Hematopoietic multipotent progenitor cell treated with erythropoietin and hydrocortisone succinate and interleukin-3 and kit ligand, for 4 days (in vitro differentiated cells): Measurements from ENCODE around the gene TRIM56.
A peak's percentile ranks its signal among the peaks of the same experiment; 100 is the strongest.
"Not testable (repeated sequence)": the region's sequence is repeated elsewhere in the genome, so short reads cannot be mapped to it uniquely, and the experiment has no call there.

Experiments used
- DNase-seq: peaks from one replicate; pipeline ENCODE4 v3.0.0-alpha.2; 2015

TRIM56 gene

DNA sequence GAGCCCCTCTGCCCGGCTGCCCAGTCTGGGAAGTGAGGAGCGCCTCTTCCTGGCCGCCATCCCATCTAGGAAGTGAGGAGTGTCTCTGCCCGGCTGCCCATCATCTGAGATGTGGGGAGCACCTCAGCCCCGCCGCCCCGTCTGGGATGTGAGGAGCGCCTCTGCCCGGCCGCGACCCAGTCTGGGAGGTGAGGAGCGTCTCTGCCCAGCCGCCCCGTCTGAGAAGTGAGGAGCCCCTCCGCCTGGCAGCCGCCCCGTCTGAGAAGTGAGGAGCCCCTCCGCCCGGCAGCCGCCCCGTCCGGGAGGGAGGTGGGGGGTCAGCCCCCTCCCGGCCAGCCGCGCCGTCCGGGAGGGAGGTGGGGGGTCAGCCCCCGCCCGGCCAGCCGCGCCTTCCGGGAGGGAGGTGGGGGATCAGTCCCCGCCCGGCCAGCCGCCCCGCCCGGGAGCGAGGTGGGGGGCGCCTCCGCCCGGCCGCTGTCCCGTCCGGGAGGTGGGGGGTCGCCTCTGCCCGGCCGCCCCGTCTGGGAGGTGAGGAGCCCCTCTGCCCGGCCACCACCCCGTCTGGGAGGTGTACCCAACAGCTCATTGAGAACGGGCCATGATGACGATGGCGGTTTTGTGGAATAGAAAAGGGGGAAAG is 7.1 kb downstream of the TRIM56 start:
- not testable (repeated sequence) for DNase-seq

GRCh38 chr7:101093906-101094305 is 8.6 kb downstream of the TRIM56 start:
- no peak for DNase-seq

- DNase-seq = no peak
Measured at GRCh38 chr7:101094376-101094775, 9.1 kb downstream of the TRIM56 start.

DNA sequence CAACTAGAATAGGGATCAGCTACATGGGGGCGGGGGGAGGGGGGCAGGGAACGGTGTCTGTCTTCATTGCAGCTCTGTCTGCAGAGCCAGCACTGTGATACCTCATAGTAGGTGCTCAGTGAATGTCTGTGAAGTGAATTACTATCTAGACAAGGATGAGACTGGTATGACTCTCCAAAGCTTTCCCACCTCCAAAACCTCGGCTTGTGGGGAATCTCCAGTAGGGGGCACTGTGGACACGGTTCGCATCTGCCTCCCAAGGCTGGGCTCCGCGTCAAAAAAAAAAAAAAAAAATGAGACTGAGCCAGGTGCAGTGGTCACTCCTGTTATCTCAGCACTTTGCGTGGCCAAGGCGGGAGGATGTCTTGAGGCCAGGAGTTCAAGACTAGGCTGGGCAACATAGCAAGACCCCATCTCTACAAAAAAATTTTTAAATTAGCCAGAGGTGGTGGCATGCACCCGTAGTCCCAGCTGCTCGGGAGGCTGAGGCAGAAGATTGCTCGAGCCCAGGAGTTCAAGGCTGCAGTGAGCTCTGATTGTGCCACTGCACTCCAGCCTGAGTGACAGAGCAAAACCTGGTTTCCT is 9.6 kb downstream of the TRIM56 start:
- peak; percentile 64 for DNase-seq

DNA sequence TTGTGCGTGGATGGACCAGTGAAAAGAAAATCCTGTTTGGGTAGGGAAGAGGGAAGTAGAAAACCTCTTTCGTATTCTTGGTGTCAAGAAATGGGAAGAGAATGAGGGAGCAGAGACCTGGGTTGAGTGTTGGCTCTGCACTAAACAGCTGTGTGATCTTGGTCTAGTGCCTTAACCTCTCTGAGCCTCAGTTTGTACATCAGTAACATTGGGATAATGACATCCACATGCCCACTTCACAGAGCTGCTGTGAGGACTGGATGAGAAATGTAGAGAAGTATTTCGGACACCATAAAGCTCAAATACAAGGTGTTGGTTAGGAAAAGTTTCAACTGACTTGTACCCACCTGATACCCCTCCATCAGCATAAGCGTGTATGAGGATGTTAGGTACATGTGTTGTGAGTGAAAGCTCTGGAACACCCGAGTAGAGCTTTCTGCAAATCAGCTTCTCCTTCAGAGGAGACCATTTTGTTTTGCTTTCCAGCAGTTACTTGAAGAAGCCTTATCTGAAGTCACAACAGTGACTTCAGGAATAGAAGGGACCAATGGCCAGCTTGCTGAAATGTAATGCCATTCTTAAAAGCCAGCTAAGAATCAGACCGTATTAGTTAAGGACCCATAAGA is 11.2 kb downstream of the TRIM56 start:
- peak; percentile 37 for DNase-seq

- DNase-seq = no peak
Measured at GRCh38 chr7:101096957-101097347, 11.7 kb downstream of the TRIM56 start.

DNA sequence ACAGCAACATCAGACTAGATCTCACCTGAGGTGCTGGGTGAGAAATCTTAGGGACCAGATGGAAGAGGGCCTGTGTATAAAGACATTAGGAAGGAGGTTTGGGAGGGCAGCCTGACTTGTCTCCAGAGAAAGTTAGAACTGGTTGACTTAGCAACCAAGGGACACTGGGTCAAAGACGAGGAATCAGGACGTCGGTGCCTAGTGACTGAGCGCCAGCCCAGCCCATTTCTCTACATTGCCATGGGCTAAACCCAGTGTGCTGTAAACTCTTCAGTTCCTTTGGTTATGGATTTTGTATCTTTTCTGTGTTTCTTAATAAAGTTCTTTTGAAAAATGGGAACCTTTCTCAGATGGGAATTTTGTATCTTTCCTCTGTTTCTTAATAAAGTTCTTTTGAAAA is 12.3 kb downstream of the TRIM56 start:
- DNase-seq = no peak

DNA sequence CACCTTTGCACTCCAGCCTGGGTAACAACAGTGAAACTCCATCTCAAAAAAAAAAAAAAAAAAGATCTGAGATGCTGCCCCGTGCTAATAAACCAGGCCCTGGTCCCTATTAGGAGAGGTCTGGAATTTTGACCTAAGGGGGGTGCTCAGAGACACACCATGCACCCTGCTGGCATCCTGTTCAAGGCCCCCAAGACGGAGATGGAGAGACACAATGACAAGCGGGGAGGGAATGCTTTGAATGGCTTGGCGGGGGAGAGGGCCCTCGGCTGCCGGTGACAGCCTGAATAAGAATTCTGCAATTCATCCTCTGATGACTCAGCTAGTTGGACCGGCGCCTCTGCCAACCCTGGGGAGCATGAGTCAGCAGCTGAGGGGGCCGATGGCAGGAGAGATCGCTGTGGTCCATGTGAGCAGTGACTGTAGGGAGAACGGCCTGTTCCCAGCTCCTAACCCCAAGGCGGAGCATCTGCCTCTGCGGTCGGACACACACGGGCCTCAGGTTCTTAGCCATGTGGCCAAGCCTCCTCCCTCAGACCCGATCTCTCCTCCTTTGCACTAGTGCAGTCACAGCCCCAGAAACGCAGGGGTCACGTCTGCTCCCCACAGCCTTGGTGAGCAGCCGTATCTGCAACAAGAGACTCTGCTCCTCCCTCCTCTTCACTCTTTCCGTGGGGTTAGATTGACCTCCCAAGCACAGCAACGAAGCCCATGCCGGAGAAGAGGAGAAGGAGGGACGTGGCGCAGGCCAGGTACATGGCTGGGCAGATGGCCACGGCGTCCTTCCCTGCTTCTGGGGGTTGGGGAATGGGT is 14.9 kb downstream of the TRIM56 start:
- peak; percentile 98 for DNase-seq

DNA sequence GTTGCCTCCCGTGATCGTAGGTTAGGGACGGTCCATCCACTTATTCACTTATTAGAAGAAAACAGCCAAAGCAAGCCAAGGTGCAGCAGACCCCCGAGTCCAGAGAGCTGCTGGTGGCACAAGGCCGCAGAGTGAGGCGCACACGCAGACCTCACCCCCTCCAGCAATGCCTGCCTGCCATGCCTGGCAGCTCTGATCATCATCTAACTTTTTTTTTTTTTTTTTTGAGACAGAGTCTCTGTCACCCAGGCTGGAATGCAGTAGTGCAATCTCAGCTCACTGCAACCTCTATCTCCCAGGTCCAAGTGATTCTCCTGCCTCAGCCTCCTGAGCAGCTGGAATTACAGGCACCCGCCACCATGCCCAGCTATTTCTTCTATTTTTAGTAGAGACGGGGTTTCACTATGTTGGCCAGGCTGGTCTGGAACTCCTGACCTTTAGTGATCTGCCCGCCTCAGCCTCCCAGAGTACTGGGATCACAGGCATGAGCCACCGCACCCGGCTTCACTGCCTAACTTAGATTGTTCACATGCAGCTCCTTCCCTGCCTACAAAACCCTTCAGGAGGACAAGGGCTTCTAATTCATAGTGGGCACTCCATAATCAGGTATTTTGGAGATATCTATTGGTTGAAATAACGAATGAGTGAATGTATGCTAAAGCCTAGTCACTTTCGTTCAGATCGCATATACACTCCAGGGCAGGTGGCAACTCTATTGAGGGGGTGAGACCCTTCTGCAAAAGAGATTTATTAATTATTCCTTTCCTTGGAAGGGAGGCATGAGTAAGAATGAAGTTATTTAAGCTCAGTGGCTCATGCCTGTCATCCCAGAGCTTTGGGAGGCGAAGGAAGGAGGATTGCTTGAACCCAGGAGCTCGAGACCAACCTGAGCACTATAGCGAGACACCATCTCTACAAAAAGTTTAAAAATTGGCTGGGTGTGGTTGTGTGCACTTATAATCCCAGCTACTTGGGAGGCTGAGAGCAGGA is 15.9 kb downstream of the TRIM56 start:
- no peak for DNase-seq

GRCh38 chr7:101102026-101102425 is 16.7 kb downstream of the TRIM56 start:
- no peak for DNase-seq

GRCh38 chr7:101103701-101104100 is 18.4 kb downstream of the TRIM56 start:
- DNase-seq = not testable (repeated sequence)

DNA sequence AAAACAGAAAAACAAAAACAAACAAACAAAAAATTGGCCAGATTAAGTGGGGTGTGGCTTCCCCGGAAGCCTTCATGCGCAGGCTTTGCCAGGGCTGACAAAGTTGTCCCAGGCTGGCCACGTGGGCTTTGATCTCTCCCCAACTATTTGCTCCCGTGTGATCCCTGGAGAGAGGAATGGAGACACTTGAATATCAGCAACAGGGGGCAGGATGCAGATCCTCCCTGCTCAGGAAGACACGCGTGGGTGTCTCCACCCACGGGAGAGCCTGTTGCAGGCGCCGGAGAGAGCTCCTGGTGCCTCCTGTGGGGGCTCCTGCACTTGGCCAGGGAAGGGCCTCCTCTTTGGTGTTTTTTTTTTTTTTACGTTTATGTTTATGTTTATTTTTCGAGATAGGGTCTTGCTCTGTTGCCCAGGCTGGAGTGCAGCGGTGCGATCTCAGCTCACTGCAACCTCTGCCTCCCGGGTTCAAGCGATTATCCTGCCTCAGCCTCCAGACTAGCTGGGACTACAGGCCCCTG is 19.0 kb downstream of the TRIM56 start:
- DNase-seq = no peak

GRCh38 chr7:101104799-101105198 is 19.5 kb downstream of the TRIM56 start:
- DNase-seq = no peak

GRCh38 chr7:101105248-101105647 is 20.0 kb downstream of the TRIM56 start:
- not testable (repeated sequence) for DNase-seq

DNA sequence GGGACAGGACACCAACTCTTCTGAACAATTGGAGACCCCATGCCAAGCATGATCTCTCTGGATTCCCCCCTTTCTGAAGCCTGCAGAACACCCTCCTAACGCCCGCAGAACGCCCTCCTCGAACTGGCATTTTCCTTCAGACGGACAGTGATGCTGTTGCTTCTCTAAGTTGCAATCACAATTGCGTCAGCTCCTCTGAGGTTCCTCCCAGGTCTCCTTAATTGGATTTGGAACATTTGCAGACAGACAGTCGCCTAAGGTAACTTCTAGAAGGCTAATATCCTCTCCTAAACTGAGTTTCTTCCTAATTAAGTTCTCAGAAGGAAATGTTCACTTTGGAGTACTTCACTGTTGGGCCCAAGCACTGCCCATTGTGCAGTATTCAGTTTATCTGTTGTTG is 21.1 kb downstream of the TRIM56 start:
- no peak for DNase-seq

DNA sequence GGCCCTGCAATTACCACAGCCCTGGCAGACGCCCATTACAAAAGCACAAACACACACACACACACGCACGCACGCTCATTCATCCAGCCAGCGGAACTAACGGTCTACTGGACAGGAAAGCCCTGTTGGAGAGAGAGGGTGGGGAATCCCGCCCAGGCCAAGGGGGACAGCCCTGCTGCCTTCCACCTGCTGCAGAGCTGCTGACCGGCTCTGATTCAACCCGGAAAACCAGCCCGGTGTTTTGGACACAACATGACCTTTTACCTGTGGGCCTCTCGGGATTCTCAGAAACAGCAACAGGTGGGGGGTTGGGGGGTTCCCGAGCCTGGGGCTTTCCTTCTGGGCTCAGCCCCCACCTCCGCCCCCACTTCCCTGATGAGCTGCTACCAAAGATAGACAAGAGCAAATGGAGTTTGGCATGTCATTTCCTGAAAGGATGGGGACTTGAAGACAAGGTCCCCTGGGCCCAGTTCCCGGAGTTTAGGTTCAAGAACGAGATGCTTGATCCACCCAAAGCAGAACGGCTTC is 23.1 kb downstream of the TRIM56 start:
- DNase-seq = peak; percentile 61

- no peak for DNase-seq
Measured at GRCh38 chr7:101108961-101109360, 23.7 kb downstream of the TRIM56 start.

DNA sequence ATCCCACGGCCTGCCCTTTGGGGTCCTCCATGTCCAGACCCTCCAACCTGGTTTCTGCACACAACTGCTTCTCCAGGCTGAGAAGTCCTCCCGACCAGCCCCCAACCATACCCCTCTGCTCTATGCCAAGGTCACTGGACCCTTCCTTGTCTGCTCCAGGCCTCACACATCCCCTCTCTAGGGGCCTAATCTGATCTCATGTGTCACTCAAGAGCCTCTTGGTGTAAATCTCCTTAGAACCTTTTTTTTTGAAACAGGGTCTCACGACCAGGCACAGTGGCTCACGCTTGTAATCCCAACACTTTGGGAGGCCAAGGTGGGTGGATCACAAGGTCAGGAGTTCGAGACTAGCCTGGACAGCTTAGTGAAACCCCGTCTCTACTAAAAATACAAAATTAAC is 24.1 kb downstream of the TRIM56 start:
- DNase-seq = no peak

- DNase-seq = no peak
Measured at GRCh38 chr7:101111261-101111660, 26.0 kb downstream of the TRIM56 start.

GRCh38 chr7:101112233-101112632 is 27.0 kb downstream of the TRIM56 start:
- no peak for DNase-seq

- DNase-seq = not testable (repeated sequence)
Measured at GRCh38 chr7:101113140-101113539, 27.9 kb downstream of the TRIM56 start.

DNA sequence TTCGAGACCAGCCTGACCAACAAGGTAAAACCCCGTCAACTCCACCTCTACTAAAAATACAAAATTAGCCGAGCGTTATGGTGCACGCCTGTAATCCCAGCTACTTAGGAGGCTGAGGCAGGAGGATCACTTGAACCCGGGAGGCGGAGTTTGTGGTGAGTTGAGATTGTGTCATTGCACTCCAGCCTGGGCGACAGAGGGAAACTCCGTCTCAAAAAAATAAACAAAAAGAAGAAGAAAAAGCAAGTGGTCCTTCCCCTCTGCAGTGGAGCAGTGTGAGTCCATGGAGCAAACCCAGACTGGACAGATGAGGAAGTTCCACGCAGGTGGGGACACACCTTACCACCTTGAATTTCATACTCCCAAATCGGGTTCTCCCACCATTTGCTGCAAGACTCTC is 28.6 kb downstream of the TRIM56 start:
- DNase-seq = no peak
